OCI-LY3 (cell line): Measurements from ENCODE around the gene EXO1.

Experiments
- EZH2phosphoT487 ChIP-seq: fragments of 200-600 bp; shearing (Covaris generic); IDR thresholded peaks from 2 replicates; pipeline ENCODE4 v1.6.1; 2018; ENCODE audit warnings: antibody characterized with exemption, mixed run types, low read depth
- TF ChIP-seq, protein P1 (sequence below): fragments of 200-600, 300-600 bp; sonication (generic); IDR thresholded peaks from 2 replicates; pipeline ENCODE4 v1.5.1; 2014; ENCODE audit warnings: antibody characterized with exemption, low read length, low read depth

DNA sequence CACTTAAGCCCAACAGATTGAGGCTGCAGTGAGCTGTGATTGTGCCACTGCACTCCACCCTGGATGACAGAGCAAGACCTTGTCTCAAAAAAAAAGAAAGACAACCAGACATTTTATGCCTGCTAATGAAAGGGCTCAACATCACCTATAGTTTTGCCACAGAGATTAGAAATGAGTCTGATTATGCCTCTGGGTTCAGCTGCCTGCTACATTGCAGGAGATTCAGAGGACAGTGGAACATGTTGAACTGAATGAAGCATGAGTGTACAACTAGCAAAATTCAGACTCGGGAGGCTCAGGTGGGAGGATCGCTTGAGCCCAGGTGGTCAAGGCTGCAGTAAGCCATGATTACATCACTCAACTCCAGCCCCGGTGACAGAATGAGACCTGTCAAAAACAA, 46.0 kb downstream of the EXO1 start:
- TF ChIP-seq, protein P1, sequence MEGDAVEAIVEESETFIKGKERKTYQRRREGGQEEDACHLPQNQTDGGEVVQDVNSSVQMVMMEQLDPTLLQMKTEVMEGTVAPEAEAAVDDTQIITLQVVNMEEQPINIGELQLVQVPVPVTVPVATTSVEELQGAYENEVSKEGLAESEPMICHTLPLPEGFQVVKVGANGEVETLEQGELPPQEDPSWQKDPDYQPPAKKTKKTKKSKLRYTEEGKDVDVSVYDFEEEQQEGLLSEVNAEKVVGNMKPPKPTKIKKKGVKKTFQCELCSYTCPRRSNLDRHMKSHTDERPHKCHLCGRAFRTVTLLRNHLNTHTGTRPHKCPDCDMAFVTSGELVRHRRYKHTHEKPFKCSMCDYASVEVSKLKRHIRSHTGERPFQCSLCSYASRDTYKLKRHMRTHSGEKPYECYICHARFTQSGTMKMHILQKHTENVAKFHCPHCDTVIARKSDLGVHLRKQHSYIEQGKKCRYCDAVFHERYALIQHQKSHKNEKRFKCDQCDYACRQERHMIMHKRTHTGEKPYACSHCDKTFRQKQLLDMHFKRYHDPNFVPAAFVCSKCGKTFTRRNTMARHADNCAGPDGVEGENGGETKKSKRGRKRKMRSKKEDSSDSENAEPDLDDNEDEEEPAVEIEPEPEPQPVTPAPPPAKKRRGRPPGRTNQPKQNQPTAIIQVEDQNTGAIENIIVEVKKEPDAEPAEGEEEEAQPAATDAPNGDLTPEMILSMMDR, result no peak
- TF ChIP-seq EZH2phosphoT487, result no peak
